ENCODE measurements around the gene TPST1. TPM values are rescaled to one million over a fixed set of nuclear protein-coding genes. Genes with fewer than 3 reads are reported as not detected.

The TPST1 gene
- total and polyA plus RNA-seq, 3 experiments from 2014 or later: 1.7 to 2.7 (median 1.9) TPM

- Mint-ChIP-seq H3K4me1 (no peaks in the 10 kb centered on the region), H3K27me3 (peaks cover under 1 to 2% of the 10 kb centered on the region in 2 donors), H3K9me3 (peaks cover 0 to 2% (median 0%) of the 10 kb centered on the region in 5 donors), H3K36me3 (no peaks in the 10 kb centered on the region), H3K27ac (no peak overlapping the region), H3K4me3 (no peak overlapping the region)
- Histone ChIP-seq H3K36me3 (ENCODE audit: insufficient read depth, low read length) (no peaks in the 10 kb centered on the region), H3K4me3 (ENCODE audit: low read length) (no peak overlapping the region), H3K27me3 (ENCODE audit: insufficient read depth, low read length, poor library complexity, severe bottlenecking) (no peaks in the 10 kb centered on the region), H3K9me3 (ENCODE audit: low read length) (no peaks in the 10 kb centered on the region), H3K27ac (ENCODE audit: low read depth, low read length) (no peak overlapping the region), H3K4me1 (ENCODE audit: insufficient read depth, low read length) (no peaks in the 10 kb centered on the region)
- POLR2A ChIA-PET: no interaction called here
- CTCF ChIA-PET: no interaction called here
- no peak for DNase-seq
These were observed 78.1 kb downstream of the TPST1 start for GRCh38 chr7:66283003-66283920.

- POLR2A ChIA-PET: no interaction called here
- no peak overlapping the region for H3K4me3 Mint-ChIP-seq
- H3K9me3 Mint-ChIP-seq: peaks cover 14 to 33% (median 18%) of the 10 kb centered on the region in 5 donors
- no peaks in the 10 kb centered on the region for H3K4me1 ChIP-seq (ENCODE audit: insufficient read depth, low read length)
- H3K36me3 ChIP-seq (ENCODE audit: insufficient read depth, low read length): no peaks in the 10 kb centered on the region
- H3K4me3 ChIP-seq (ENCODE audit: low read length): no peak overlapping the region
- H3K27ac Mint-ChIP-seq: no peak overlapping the region
- H3K27me3 ChIP-seq (ENCODE audit: insufficient read depth, low read length, poor library complexity, severe bottlenecking): no peaks in the 10 kb centered on the region
- peaks cover 5% of the 10 kb centered on the region for H3K9me3 ChIP-seq (ENCODE audit: low read length)
- CTCF ChIA-PET: no interaction called here
- DNase-seq: no peak
- H3K27ac ChIP-seq (ENCODE audit: low read depth, low read length): no peak overlapping the region
- H3K36me3 Mint-ChIP-seq: peaks cover 0 to 26% (median 2%) of the 10 kb centered on the region in 3 donors
- peaks cover 9 to 17% of the 10 kb centered on the region in 2 donors for H3K27me3 Mint-ChIP-seq
- peaks cover 0 to 3% (median 0%) of the 10 kb centered on the region in 3 donors for H3K4me1 Mint-ChIP-seq
These were observed 90.9 kb downstream of the TPST1 start for GRCh38 chr7:66296001-66296521.

DNA sequence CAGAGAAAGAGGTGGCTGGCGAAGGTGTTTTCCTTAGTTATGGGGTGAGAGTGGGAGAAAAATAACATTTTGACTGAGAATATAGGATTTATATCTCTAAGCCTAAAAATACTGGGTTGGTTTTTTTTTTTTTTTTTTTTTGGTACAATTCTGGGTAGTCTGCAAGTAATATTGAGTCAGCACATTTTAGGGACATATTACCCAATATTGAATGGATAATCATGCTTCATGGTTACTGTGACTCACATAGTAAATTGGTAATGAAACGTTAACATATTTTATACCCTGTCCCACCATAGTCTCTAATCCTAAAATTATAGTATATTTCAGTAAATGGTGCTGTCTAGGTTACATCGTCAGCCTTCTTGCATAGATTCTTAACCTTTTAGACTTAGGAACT, 91.4 kb downstream of the TPST1 start:
- Mint-ChIP-seq H3K36me3 (peaks cover 0 to 30% (median 2%) of the 10 kb centered on the region in 3 donors), H3K4me3 (no peak overlapping the region), H3K27me3 (peaks cover 9 to 17% of the 10 kb centered on the region in 2 donors), H3K27ac (no peak overlapping the region), H3K9me3 (peaks cover 14 to 33% (median 18%) of the 10 kb centered on the region in 5 donors), H3K4me1 (peaks cover 0 to 3% (median 0%) of the 10 kb centered on the region in 3 donors)
- Histone ChIP-seq H3K27ac (ENCODE audit: low read depth, low read length) (no peak overlapping the region), H3K27me3 (ENCODE audit: insufficient read depth, low read length, poor library complexity, severe bottlenecking) (no peaks in the 10 kb centered on the region), H3K4me1 (ENCODE audit: insufficient read depth, low read length) (no peaks in the 10 kb centered on the region), H3K9me3 (ENCODE audit: low read length) (peaks cover 5% of the 10 kb centered on the region), H3K4me3 (ENCODE audit: low read length) (no peak overlapping the region), H3K36me3 (ENCODE audit: insufficient read depth, low read length) (no peaks in the 10 kb centered on the region)
- ChIA-PET CTCF (no interaction called here), POLR2A (no interaction called here)
- DNase-seq: no peak

- no peaks in the 10 kb centered on the region for H3K27me3 ChIP-seq (ENCODE audit: insufficient read depth, low read length, poor library complexity, severe bottlenecking)
- Mint-ChIP-seq H3K27me3 (peaks cover 9 to 17% of the 10 kb centered on the region in 2 donors), H3K9me3 (peaks cover 14 to 33% (median 18%) of the 10 kb centered on the region in 5 donors), H3K4me1 (peaks cover 0 to 3% (median 0%) of the 10 kb centered on the region in 3 donors), H3K27ac (no peak overlapping the region), H3K36me3 (peaks cover 0 to 30% (median 2%) of the 10 kb centered on the region in 3 donors), H3K4me3 (no peak overlapping the region)
- no peak for DNase-seq
- H3K36me3 ChIP-seq (ENCODE audit: insufficient read depth, low read length): no peaks in the 10 kb centered on the region
- no peak overlapping the region for H3K27ac ChIP-seq (ENCODE audit: low read depth, low read length)
- peaks cover 5% of the 10 kb centered on the region for H3K9me3 ChIP-seq (ENCODE audit: low read length)
- ChIA-PET CTCF (no interaction called here), POLR2A (no interaction called here)
- no peaks in the 10 kb centered on the region for H3K4me1 ChIP-seq (ENCODE audit: insufficient read depth, low read length)
- H3K4me3 ChIP-seq (ENCODE audit: low read length): no peak overlapping the region
These were observed 92.4 kb downstream of the TPST1 start for GRCh38 chr7:66297579-66297978.

DNA sequence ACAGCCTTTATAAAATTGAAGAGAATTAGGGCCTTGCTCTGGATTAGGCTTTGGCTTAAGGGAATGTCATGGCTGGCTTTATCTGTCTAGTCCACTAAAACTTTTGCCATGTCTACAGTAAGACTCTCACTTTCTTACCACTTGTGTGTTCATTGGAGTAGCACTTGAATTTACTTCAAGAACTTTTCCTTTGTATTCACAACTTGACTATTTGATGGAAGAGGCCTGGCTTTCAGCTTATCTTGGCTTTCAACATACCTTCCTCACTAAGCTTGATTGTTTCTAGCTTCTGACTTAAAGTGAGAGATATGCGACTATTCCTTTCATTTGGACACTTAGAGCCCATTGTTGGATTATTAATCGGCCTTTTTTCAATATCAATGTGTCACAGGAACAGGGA, 96.1 kb downstream of the TPST1 start:
- Histone ChIP-seq H3K9me3 (ENCODE audit: low read length) (peaks cover 5% of the 10 kb centered on the region), H3K4me3 (ENCODE audit: low read length) (no peak overlapping the region), H3K27ac (ENCODE audit: low read depth, low read length) (no peak overlapping the region), H3K36me3 (ENCODE audit: insufficient read depth, low read length) (no peaks in the 10 kb centered on the region), H3K27me3 (ENCODE audit: insufficient read depth, low read length, poor library complexity, severe bottlenecking) (no peaks in the 10 kb centered on the region), H3K4me1 (ENCODE audit: insufficient read depth, low read length) (no peaks in the 10 kb centered on the region)
- ChIA-PET CTCF (no interaction called here), POLR2A (no interaction called here)
- peaks cover 0 to 2% (median 0%) of the 10 kb centered on the region in 3 donors for H3K4me1 Mint-ChIP-seq
- no peak for DNase-seq
- H3K9me3 Mint-ChIP-seq: peaks cover 14 to 26% (median 18%) of the 10 kb centered on the region in 5 donors
- peaks cover 12 to 20% of the 10 kb centered on the region in 2 donors for H3K27me3 Mint-ChIP-seq
- no peak overlapping the region for H3K27ac Mint-ChIP-seq
- peaks cover 0 to 29% (median 2%) of the 10 kb centered on the region in 3 donors for H3K36me3 Mint-ChIP-seq
- no peak overlapping the region for H3K4me3 Mint-ChIP-seq

GRCh38 chr7:66301737-66302136, 96.6 kb downstream of the TPST1 start:
- Mint-ChIP-seq H3K4me3 (no peak overlapping the region), H3K36me3 (peaks cover 0 to 26% (median 2%) of the 10 kb centered on the region in 3 donors), H3K27ac (no peak overlapping the region), H3K9me3 (peaks cover 14 to 26% (median 18%) of the 10 kb centered on the region in 5 donors), H3K4me1 (no peaks in the 10 kb centered on the region), H3K27me3 (peaks cover 10 to 22% of the 10 kb centered on the region in 2 donors)
- no peak for DNase-seq
- Histone ChIP-seq H3K9me3 (ENCODE audit: low read length) (peaks cover 5% of the 10 kb centered on the region), H3K36me3 (ENCODE audit: insufficient read depth, low read length) (no peaks in the 10 kb centered on the region), H3K27ac (ENCODE audit: low read depth, low read length) (no peak overlapping the region), H3K27me3 (ENCODE audit: insufficient read depth, low read length, poor library complexity, severe bottlenecking) (no peaks in the 10 kb centered on the region), H3K4me3 (ENCODE audit: low read length) (no peak overlapping the region), H3K4me1 (ENCODE audit: insufficient read depth, low read length) (no peaks in the 10 kb centered on the region)
- CTCF ChIA-PET: no interaction called here
- POLR2A ChIA-PET: no interaction called here

- CTCF ChIA-PET: no interaction called here
- no peak for DNase-seq
These were observed 98.5 kb downstream of the TPST1 start for GRCh38 chr7:66303454-66304155.

GRCh38 chr7:66304536-66304935, 99.4 kb downstream of the TPST1 start:
- no peak overlapping the region for H3K4me3 Mint-ChIP-seq
- no peaks in the 10 kb centered on the region for H3K27me3 ChIP-seq (ENCODE audit: insufficient read depth, low read length, poor library complexity, severe bottlenecking)
- H3K36me3 ChIP-seq (ENCODE audit: insufficient read depth, low read length): no peaks in the 10 kb centered on the region
- no peak overlapping the region for H3K27ac Mint-ChIP-seq
- no peaks in the 10 kb centered on the region for H3K4me1 Mint-ChIP-seq
- H3K4me3 ChIP-seq (ENCODE audit: low read length): no peak overlapping the region
- peaks cover 2 to 8% (median 7%) of the 10 kb centered on the region in 5 donors for H3K9me3 Mint-ChIP-seq
- H3K9me3 ChIP-seq (ENCODE audit: low read length): no peaks in the 10 kb centered on the region
- no peaks in the 10 kb centered on the region for H3K4me1 ChIP-seq (ENCODE audit: insufficient read depth, low read length)
- no peak overlapping the region for H3K27ac ChIP-seq (ENCODE audit: low read depth, low read length)
- ChIA-PET CTCF (no interaction called here), POLR2A (no interaction called here)
- H3K27me3 Mint-ChIP-seq: peaks cover 13 to 28% of the 10 kb centered on the region in 2 donors
- no peak for DNase-seq
- H3K36me3 Mint-ChIP-seq: peaks cover 0 to 10% (median 0%) of the 10 kb centered on the region in 3 donors

More at GRCh38 chr7:66303454-66304155, 98.5 kb downstream of the TPST1 start:
- Mint-ChIP-seq H3K27me3 (peaks cover 9 to 24% of the 10 kb centered on the region in 2 donors), H3K4me1 (no peaks in the 10 kb centered on the region), H3K4me3 (no peak overlapping the region), H3K27ac (no peak overlapping the region), H3K36me3 (peaks cover 0 to 15% (median 0%) of the 10 kb centered on the region in 3 donors), H3K9me3 (peaks cover 7 to 12% (median 10%) of the 10 kb centered on the region in 5 donors)
- Histone ChIP-seq H3K9me3 (ENCODE audit: low read length) (no peaks in the 10 kb centered on the region), H3K4me3 (ENCODE audit: low read length) (no peak overlapping the region), H3K4me1 (ENCODE audit: insufficient read depth, low read length) (no peaks in the 10 kb centered on the region), H3K27ac (ENCODE audit: low read depth, low read length) (no peak overlapping the region), H3K27me3 (ENCODE audit: insufficient read depth, low read length, poor library complexity, severe bottlenecking) (no peaks in the 10 kb centered on the region), H3K36me3 (ENCODE audit: insufficient read depth, low read length) (no peaks in the 10 kb centered on the region)
- POLR2A ChIA-PET: no interaction called here

Measured in CD8-positive, alpha-beta memory T cell (primary cell).